SU-DHL-6 (cell line): ENCODE results near the gene EIF4H.

Source experiments
- CTCF ChIP-seq: fragments of 200-600 bp; sonication (generic); IDR thresholded peaks from one replicate; pipeline ENCODE4 v1.5.1; 2017; ENCODE audit warnings: antibody characterized with exemption, mild to moderate bottlenecking, low read length, moderate library complexity; ENCODE audit not compliant: insufficient read depth, poor library complexity, severe bottlenecking
- EZH2phosphoT487 ChIP-seq: fragments of 200-600 bp; sonication (generic), shearing (Covaris generic); conservative IDR thresholded peaks from 2 replicates; pipeline ENCODE4 v1.6.1; 2018; ENCODE audit warnings: mild to moderate bottlenecking, antibody characterized with exemption, low read length, moderate library complexity, mixed read lengths

- TF ChIP-seq EZH2phosphoT487 (no peak), CTCF (no peak)
These were observed 56.5 kb downstream of the EIF4H start for GRCh38 chr7:74230446-74231231.
